ENCODE results near the gene RFX7. TPM values are rescaled to one million over a fixed set of nuclear protein-coding genes. Genes with fewer than 3 reads are reported as not detected.

RFX7 gene
- total and polyA plus RNA-seq, 2 of the 4 experiments (the other 2 are of a cell fraction), result 4.1 to 10.6 TPM

DNA sequence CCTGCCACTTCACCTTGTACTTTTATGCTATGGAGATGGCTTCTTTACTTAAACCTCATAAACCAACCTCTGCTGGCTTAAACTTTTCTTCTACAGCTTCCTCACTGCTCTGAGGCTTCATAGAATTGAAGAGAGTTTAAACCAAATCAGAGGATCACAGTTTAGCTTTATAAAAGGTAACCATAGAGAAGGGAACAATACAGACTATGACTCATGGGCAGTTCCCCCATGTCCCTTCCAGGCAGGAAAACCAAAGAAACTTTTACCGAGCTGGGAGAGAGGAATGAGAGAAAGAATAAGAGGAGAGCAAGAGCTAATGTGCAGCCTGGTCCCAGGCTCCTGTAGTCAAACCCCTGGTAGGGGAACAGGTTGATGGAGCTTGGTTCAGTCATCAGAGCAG is 196.3 kb downstream of the RFX7 start:
- ChIA-PET POLR2A (ENCODE audit: unreplicated experiment) (no interaction called here), CTCF (interaction anchor here (0.6 kb wide), 1 partner anchor 47 kb away, joined by 3 read pairs; no protein-coding TSS in a partner anchor)
- Histone ChIP-seq H3K4ac (ENCODE audit: low read depth, low read length) (no peak overlapping the region), H2AFZ (replicated peaks; ENCODE audit: low read length, poor library complexity) (no peak overlapping the region), H3K4me3 (ENCODE audit: insufficient read depth, low read depth, low read length) (no peak overlapping the region), H4K8ac (ENCODE audit: low read depth in 2 of 2, low read length in 2 of 2) (no peak overlapping the region), H3K36me3 (ENCODE audit: control insufficient read depth, insufficient read depth, low read length) (no peaks in the 10 kb centered on the region), H3K27ac (ENCODE audit: insufficient read depth, low read length) (no peak overlapping the region), H3K4me2 (ENCODE audit: low read depth, low read length) (no peak overlapping the region), H3K9me3 (ENCODE audit: control insufficient read depth, insufficient read depth, low read length) (no peaks in the 10 kb centered on the region), H2BK5ac (ENCODE audit: low read depth, low read length, poor library complexity, severe bottlenecking) (no peak overlapping the region), H2BK120ac (ENCODE audit: low read depth, low read length) (no peak overlapping the region; the same call in 1 of the 2 replicates), H3K18ac (ENCODE audit: low read depth, low read length) (no peak overlapping the region), H3K4me1 (ENCODE audit: control insufficient read depth, insufficient read depth, low read length) (peaks cover 9% of the 10 kb centered on the region), H4K5ac (ENCODE audit: low read depth, low read length) (no peak overlapping the region), H2AK5ac (ENCODE audit: low read depth, low read length) (no peak overlapping the region), H3K9me1 (ENCODE audit: insufficient read depth, low read length) (peaks cover 13% of the 10 kb centered on the region; the same call in 1 of the 2 replicates), H3K9ac (ENCODE audit: low read depth, low read length) (no peak overlapping the region), H3K56ac (ENCODE audit: extremely low read depth, insufficient read depth, low read length) (no peak overlapping the region), H4K91ac (ENCODE audit: insufficient read depth, low read depth, low read length) (no peak overlapping the region), H3K14ac (replicated peaks; ENCODE audit: low read depth, low read length) (no peak overlapping the region), H3K79me1 (ENCODE audit: low read depth in 1 of 2, low read length in 2 of 2) (no peaks in the 10 kb centered on the region), H2BK20ac (ENCODE audit: low read depth, low read length) (no peak overlapping the region), H2AK9ac (replicated peaks; ENCODE audit: low read depth, low read length, poor library complexity) (no peak overlapping the region), H2BK15ac (ENCODE audit: low read depth, low read length) (no peak overlapping the region), H4K20me1 (ENCODE audit: insufficient read depth, low read length) (no peaks in the 10 kb centered on the region), H3K23ac (ENCODE audit: low read depth, low read length) (no peak overlapping the region), H3K27me3 (ENCODE audit: control insufficient read depth, insufficient read depth, low read length) (no peaks in the 10 kb centered on the region)
- dilution Hi-C loops (cut with HindIII; ENCODE audit: low sequenced_read_pairs, unreplicated experiment) (no loop called here), in situ Hi-C loops (cut with MboI; ENCODE audit: low sequenced_read_pairs) (no loop called here), intact Hi-C loops (cut with micrococcal nuclease) (no loop called here)
- TF ChIP-seq MXI1 (IDR thresholded peaks at IDR 0.05; ENCODE audit: borderline replicate concordance, low read depth, low read length) (no peak), BHLHE40 (IDR thresholded peaks at IDR 0.05; ENCODE audit: low read depth, low read length) (no peak), POLR2A (IDR thresholded peaks at IDR 0.05; ENCODE audit: low read depth, low read length) (no peak), MAZ (IDR thresholded peaks at IDR 0.05; ENCODE audit: borderline replicate concordance, low read depth, low read length) (no peak), NFE2L2 (IDR thresholded peaks at IDR 0.05; ENCODE audit: low read depth, low read length) (no peak)
- TF ChIP-seq, protein P1, sequence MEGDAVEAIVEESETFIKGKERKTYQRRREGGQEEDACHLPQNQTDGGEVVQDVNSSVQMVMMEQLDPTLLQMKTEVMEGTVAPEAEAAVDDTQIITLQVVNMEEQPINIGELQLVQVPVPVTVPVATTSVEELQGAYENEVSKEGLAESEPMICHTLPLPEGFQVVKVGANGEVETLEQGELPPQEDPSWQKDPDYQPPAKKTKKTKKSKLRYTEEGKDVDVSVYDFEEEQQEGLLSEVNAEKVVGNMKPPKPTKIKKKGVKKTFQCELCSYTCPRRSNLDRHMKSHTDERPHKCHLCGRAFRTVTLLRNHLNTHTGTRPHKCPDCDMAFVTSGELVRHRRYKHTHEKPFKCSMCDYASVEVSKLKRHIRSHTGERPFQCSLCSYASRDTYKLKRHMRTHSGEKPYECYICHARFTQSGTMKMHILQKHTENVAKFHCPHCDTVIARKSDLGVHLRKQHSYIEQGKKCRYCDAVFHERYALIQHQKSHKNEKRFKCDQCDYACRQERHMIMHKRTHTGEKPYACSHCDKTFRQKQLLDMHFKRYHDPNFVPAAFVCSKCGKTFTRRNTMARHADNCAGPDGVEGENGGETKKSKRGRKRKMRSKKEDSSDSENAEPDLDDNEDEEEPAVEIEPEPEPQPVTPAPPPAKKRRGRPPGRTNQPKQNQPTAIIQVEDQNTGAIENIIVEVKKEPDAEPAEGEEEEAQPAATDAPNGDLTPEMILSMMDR (conservative IDR thresholded peaks at IDR 0.05; ENCODE audit: low read depth, low read length), result no peak
- DNase-seq (no peak), ATAC-seq (ENCODE audit: low read depth) (no peak)
- no TSS peak for BruUV-seq (replicated peaks)
- no CpG with 5 or more reads among the region's 1 CpG for WGBS, 2 experiments (ENCODE audit: extremely low coverage in 2 of 2, insufficient read length in 1 of 2)
